HG03571 (cell line): ENCODE measurements around the gene SSBP3.
"Not testable (repeated sequence)": the region's sequence is repeated elsewhere in the genome, so short reads cannot be mapped to it uniquely, and the experiment has no call there.

Source experiments
- ATAC-seq: cut with Tn5 transposase; IDR thresholded peaks from one replicate; pipeline ENCODE4 v1.9.1; 2021; ENCODE audit not compliant: unreplicated experiment

Gene SSBP3

DNA sequence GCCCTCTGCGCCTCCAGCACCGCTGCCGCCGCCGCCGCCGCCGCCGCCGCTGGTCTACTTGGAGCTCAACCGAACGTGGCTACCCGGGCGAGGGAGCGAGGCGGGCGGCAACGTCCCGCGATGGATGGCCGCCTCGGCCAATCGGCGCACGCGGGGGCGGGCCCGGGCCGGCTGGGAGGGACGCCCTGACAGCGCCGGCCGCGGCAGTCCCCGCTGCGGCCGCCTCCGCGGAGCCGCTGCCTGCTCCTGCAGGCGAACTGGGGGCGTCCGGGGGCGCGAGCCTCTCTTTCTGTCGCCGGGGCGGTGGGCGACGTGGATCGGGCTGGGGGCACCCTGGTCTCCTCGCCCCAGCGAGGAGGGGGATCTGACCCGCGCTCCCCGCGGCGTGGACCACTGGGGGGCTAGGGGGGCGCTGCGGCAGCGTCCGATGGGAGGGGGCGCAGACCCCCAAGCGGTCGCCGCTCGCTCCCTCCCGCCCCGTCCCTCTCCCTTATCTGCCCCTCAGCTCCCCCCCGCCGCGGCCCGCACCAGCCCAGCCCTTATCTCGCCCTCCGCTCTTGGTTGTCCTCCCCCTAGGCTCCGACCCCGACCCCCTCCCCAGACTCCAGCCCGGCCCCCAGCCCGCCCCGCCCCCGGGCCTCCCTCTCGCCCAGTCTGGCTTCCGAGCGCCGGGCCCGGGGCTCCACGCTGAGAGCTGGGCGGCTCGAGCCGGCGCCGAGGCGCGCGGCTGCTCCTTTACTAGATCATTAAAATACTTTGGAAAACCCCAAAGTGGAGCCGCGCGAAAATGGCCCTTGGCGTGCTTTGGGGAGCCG is at the start of gene SSBP3:
Gene SSBP3 (minus strand): TSS at position 56 of the 815 bp plus-strand sequence.
- ATAC-seq = peak; percentile 77

DNA sequence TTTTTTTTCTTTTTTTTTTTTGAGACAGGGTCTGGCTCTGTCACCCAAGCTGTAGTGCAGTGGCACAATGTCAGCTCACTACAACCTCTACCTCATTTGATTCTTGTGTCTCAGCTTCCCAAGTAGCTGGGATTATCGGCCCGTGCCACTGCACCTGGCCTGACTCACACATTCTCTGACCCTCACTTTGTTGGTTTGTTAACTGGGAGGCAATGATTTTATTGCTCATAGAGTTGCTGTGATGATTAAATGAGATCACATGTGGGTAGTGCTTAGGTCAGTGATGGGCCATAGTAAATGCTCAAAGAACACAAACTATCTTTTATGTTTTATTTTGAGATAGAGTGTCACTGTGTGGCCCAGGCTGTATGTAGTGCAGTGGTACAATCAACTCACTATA is 47.3 kb upstream of the SSBP3 start:
- no peak for ATAC-seq

DNA sequence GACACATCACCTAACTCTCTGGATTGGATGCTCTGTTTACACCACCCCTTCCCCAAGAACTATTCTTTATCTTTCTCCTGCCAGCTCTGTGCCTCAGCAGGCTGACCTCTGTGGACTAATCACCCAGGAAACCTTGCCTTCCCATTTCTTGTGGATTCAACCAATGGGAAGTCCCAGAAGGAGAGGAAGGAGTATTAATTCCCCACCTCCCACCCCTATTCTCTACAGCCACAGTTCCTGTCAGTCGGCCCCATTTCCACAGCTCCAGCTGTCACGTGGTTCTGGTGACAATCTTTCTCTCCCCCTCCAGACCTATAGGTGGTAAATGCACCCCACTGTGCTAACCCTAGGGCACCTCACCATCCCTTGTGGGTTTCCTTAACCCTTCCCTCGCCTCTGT is 46.8 kb upstream of the SSBP3 start:
- ATAC-seq = no peak

DNA sequence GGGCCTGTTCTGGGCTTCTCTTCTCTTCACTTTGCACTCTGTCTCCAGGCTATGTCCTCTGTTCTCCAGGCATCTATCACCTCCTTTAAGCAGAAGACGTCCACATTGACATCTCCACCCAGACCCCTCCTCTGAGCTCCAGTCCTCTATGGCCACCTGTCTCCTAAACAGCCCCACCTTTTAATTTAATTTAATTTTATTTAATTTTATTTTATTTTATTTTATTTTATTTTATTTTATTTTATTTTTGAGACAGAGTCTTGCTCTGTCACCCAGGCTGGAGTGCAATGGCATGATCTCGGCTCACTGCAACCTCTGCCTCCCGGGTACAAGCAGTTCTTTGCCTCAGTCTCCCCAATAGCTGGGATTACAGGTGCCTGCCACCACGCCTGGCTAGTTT is 43.2 kb upstream of the SSBP3 start:
- ATAC-seq = not testable (repeated sequence)

DNA sequence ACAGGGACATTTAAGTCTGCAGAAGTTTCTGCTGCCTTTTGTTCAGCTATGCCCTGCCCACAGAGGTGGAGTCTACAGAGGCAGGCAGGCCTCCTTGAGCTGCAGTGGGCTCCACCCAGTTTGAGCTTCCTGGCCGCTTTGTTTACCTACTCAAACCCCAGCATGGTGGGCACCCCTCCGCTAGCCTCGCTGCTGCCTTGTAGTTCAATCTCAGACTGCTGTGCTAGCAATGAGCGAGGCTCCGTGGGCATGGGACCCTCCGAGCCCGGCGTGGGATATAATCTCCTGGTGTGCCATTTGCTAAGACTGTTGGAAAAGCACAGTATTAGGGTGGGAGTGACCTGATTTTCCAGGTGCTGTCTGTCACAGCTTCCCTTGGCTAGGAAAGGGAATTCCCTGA is 42.6 kb upstream of the SSBP3 start:
- ATAC-seq = not testable (repeated sequence)

DNA sequence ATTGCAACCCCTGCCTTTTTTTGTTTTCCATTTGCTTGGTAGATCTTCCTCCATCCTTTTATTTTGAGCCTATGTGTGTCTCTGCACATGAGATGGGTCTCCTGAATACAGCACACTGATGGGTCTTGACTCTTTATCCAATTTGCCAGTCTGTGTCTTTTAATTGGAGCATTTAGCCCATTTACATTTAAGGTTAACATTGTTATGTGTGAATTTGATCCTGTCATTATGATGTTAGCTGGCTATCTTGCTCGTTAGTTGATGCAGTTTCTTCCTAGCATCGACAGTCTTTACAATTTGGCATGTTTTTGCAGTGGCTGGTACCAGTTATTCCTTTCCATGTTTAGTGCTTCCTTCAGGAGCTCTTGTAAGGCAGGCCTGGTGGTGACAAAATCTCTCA is 40.9 kb upstream of the SSBP3 start:
- ATAC-seq = not testable (repeated sequence)

DNA sequence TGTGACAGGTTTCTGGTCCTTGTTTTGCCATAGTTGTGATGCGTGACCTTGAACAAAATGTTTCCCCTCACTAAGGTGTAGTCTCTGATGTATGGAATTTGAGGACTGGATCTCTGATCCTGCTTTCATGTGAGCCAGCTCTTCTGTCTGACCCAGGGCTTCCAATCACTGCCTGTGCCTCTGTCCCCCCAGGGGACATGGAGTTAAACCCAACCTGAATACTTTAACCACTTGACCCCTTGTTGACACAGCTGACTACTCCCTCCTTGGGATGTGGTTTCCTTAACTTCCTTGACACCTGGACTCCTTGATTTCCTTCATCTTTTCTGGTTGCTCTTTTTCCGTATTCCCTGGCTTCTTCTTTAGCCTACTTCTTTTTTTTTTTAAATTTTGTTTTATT is 36.0 kb upstream of the SSBP3 start:
- ATAC-seq = no peak

DNA sequence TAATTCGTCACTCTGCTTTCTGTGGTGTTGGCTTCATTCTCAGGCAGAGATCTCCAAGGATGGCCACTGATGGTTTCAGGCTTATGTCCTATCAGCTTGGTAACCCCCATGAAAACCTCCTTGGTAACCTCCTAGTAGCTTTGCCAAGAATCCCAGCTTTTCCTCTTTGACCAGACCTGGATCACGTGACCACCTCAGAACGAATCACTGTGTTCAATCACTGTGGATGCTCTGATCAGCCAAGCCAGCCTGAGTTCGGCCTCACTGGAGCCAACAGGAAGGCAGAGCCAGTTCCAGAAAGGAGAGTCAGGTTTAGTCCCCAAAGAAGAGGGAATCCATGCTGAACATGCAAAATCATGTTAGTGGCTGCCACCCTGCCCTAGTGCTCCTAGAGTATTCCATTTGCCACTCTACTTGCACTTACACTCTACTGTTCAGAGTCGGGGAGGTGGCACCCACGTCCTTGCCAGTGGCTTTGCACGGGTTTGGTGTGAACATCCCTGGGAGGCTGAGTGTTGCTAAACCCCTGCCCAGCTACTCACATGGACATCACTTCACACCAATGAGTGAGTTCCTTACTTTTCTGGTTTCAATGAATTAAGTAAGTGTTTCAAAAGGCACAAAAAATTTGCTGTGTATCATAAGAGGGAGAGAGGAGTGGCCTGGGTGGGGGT is 33.5 kb upstream of the SSBP3 start:
- ATAC-seq = no peak

DNA sequence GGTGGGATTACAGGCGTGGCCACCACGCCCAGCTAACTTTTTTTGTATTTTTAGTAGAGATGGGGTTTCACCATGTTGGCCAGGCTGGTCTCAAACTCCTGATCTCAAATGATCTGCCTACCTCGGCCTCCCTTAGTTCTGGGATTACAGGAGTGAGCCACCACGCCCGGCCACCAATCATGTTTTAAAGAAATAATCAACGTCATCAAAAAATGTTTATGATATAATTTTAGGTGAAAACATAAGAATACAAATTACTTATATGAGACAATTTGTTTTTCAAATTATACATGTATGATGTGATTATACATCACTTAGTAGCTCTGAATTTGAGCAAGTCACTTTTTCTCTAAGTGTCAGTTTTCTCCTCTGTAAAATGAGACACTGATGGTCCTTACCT is 31.6 kb upstream of the SSBP3 start:
- no peak for ATAC-seq

DNA sequence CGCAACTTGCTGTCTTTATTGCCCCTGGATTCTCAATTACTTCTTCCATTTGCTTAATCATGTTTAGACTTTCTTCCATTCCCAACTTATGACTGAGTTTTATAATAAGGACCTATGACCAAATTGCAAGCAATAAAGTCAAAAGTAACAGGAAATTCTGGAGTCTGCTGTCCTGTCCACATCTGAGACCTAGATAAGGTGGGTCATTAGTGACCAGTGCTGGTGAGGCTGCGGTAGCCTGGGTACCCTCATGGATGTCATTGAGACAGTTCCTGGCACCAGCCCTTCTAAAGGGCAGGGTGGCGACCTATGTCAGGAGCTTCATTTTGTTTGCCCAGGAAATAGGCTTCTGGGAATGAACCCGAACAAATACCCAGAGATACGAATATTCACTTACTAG is 30.6 kb upstream of the SSBP3 start:
- no peak for ATAC-seq

DNA sequence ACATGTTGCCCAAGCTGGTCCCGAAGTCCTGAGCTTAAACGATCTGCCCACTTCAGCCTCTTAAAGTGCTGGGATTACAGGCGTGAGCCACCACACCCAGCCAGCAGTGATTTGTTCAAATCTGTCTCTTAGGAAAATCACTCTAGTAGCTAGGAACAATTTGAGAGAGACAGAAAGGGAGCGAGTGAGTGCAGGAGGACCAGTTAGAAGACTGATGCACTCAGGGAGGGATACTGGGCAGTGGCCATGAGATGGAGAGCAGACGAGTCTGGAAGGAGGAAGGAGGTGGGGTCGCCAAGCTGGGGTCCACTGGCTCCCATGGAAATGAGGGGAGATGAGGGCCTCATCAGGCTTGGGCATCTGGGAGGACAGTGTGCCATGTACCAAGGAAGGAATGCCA is 23.6 kb upstream of the SSBP3 start:
- ATAC-seq = no peak

DNA sequence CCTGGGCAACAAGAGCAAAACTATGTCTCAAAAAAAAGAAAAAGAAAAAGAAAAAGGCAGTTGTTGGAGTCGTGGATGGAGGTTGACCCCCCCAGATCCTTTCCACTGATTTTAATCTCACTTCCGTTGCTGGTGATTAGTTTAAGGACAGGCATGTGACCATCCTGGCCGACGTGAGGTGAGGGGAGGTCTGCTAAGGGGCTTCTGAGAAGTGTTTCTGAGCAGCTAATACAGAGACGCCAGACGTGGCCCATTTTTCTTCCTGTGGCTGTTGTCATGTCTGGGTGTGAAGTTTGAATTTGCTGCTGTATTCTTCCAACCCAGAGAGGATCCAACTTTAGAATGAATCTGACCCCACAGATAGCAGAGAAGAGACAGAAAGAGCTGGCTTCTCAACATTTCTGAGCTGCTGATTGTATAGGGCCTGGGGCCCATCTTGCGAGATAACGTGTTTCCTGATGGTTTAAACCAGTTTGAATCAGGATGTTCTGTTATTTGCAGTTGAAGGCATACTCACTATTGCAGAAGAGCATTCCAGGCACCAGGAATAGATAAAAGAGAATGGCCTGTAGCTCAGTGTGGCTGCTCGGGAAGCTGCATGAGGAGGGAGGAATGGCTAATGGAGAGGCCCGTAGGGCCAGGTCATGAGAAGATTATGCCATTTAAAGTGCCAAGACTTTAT is 22.8 kb upstream of the SSBP3 start:
- no peak for ATAC-seq

DNA sequence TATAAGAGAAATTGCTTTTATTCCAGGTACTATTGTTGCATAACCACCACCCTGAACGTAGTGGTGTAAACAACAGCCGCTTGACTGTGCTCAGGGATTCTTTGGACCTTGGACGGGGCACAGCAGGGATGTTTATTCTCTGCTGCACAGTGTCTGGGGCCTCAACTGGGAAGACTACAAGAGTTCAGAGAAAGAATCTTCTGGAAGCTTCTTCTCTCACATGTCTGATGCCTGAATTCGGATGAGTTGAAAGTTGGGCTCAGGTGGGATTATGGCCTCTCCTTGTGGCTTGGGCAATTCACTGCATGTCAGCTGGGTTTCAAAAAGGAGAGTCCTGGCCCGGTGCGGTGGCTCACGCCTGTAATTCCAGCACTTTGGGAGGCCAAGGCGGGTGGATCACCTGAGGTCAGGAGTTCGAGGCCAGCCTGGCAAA is 19.0 kb upstream of the SSBP3 start:
- ATAC-seq = no peak

DNA sequence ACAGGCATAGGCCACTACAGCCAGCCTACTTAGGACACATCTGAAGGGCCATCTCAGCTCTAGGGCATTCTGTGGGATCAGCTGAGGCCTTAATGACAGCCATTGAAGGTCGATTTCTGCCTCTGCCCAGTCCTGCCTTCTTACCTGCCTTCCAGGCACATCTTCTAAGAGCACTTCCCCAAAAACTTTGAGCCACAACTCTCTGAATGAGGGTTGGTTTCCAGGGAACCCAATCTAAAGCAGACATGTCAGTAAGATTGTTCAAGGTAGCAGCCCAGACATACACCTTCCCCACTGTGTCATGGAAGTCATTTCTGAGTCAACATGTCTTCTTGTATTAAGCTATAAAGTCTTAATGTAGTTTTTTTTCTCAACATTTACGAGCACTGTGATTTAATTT is 18.2 kb upstream of the SSBP3 start:
- no peak for ATAC-seq

DNA sequence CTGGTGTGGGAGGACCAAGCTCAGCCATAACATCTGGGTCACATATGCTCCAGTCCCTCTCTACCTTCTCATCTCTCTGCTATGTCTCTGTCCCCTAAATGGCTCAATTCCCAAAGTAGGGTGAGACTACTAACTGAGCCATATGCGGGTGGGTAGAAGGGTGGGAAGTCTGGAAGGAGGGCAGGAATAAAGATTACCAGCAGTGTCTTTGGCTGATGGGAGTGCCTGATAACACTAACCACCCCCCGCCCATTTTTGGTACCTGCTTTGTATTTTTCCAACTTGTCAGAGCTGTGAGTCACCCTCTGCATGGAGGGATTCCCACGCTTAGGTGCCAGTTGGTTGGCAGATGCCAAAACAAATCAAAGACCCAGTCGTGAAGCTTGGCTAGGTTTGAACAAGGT is 14.9 kb upstream of the SSBP3 start:
- ATAC-seq = no peak

DNA sequence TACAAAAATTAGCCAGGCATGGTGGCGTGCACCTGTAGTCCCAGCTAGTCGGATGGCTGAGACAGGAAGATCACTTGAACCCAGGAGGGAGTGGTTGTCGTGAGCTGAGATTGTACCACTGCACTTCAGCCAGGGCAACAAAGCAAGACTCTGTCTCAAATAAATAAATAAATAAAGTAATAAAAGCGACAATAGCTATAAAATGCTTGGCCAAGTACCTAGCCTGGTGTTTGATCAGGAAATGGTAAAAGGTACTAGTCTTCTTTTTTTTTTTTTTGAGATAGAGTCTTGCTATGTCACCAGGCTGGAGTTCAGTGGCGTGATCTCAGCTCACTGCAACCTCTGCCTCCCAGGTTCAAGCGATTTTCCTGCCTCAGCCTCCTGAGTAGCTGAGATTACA is 12.4 kb upstream of the SSBP3 start:
- ATAC-seq = not testable (repeated sequence)

DNA sequence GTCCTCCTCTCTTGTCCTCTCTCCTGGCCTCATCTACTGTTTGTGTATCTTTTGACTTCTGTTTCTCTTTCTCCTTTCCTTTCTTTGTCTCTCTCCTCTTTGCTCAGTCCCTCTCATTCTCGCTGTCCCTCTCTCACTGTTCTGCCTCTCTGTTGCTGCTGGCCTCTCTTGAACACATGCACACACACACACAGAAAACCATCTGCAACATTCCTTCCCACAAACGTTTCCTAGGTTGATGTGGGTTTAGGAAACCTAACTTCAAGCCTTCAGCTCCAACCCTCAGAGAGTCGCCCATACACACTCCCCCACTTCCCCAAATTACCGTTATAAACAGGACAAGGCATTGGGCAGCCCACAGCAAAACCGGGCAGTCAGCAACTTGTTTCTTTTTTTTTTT is 10.9 kb upstream of the SSBP3 start:
- no peak for ATAC-seq

DNA sequence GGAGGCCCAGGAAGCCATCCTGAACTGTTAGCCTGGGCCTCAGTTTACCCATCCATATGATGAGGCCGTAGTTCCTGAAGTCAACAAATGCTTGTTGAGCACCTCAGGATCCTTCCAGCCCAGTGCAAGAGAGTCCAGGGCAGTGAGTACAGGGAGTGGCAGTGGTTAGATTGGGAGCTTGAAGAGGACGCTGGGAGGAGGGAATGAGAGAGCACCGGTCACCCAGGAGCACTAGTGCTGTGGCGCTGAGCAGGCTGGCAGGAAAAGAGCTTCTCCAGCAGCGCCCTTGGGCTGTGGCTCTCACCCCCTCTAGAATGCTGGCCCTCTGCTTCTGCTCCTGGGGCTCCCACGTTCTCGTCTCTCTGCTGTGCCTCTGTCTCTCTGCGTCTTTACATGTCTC is 10.2 kb upstream of the SSBP3 start:
- no peak for ATAC-seq

DNA sequence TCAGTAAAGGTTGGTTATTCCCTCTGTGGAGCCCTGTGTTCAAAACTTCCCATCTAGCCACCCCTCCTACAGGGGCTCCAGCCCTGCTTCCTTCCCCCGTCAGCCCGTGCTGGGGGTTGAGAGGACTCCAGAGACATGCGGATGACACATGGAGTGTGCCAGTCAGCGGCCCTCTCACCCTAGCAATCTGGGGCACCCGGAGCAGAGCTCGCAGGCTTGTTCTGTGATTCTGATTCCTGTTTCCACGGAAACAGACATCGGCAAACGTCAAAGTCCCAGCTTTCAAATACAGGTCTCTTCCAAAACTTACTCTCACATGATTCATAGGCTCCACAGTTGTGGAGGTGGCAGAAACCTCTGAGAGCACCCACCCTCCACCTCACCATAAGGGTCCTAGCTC is 9.8 kb upstream of the SSBP3 start:
- ATAC-seq = no peak

DNA sequence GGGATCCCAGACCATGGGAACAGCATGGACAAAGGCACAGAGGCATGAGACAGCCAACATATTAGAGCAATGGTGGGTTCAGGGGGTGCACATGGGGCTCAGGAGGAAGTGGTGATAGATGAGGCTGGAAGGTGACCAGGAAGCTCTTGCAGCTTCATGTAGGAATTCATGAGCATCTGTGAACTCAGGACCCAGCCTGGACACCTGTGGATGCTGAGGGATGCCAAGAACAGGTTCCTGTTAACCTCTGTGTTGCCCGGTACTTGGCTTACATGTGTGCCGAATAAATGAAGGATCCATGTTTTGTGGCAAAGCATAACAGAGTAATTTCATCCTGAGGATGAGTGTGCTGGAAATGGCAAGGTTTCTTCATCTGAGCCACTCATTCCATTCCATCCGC is 9.3 kb upstream of the SSBP3 start:
- no peak for ATAC-seq

DNA sequence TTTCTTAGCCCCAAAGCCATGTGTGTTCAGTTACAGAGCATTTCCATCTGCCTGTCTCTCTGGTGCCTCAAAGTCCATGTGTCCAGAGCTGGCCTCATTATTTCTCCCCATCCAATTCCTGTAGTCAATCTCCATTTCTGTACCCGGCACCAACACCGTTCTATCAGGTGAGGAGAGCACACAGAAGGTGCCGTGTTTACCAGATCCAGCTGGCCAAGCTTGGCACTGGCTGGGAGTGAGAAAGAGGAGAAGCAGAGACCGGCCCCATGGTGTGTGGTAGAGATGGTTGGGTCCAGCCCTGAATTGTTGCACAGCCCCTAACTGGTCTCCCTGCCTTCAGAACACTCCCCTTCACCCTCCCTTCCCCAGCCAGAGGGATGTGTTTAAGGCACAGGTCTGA is 7.5 kb upstream of the SSBP3 start:
- no peak for ATAC-seq

DNA sequence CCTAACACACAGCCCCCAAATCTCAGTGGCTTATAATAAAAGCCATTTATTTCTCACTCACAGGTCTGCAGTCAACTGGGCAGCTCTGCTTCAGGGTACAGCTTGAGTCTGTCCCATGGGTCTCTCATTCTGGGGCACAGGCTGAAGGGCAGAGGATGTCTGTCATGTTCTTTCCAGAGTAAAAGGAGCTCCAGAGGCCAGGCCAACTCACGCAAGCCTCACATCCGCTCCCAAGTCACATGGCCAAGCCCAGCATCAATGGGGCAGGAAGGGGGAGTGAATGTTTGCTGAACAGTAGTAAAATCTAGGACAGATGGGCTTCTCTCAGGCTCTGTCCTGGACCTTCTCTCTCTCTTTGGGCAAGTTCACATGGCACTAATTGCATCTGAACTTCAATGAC is 7.1 kb upstream of the SSBP3 start:
- no peak for ATAC-seq
